Activated naive CD4-positive, alpha-beta T cell treated with anti-CD3 and anti-CD28 coated beads, Interleukin-2, amount 50 U/mL, for 72 hours (primary cell): Measurements from ENCODE around the gene PLAAT3. TPM values are rescaled to one million over a fixed set of nuclear protein-coding genes. Genes with fewer than 3 reads are reported as not detected.
"Not testable (repeated sequence)": the region's sequence is repeated elsewhere in the genome, so short reads cannot be mapped to it uniquely, and the experiment has no call there.

Experiments used
- ATAC-seq, 2 donors: fragments of 150-1000 bp; cut with Tn5 transposase; 2 replicates each; pipeline ENCODE4 v1.10.0; 2021; ENCODE audit warnings: mild to moderate bottlenecking in 2 of 2, moderate library complexity in 2 of 2
- DNase-seq, 2 donors: peaks; one replicate each; pipeline ENCODE4 v3.0.0; 2021 to 2022; ENCODE audit warnings: low spot score in 2 of 2
- H3K27ac Mint-ChIP-seq, 2 donors: one replicate each; pipeline ENCODE4 v1.8.0; 2022; ENCODE audit warnings: mild to moderate bottlenecking in 2 of 2, mixed read lengths in 2 of 2
- H3K36me3 Mint-ChIP-seq, 2 donors: one replicate each; pipeline ENCODE4 v1.8.0; 2022; ENCODE audit warnings: mixed read lengths in 2 of 2
- H3K9me3 Mint-ChIP-seq, 2 donors: one replicate each; pipeline ENCODE4 v1.8.0; 2022; ENCODE audit warnings: mixed read lengths in 2 of 2
- total RNA-seq, 2 donors: library from RNA; stranded (reverse); gene quantifications; one replicate each; pipeline ENCODE4 v1.2.3, GENCODE V29; 2022

The PLAAT3 gene
- total RNA-seq, 2 donors from 2014 or later = 6.3 to 9.4 TPM

DNA sequence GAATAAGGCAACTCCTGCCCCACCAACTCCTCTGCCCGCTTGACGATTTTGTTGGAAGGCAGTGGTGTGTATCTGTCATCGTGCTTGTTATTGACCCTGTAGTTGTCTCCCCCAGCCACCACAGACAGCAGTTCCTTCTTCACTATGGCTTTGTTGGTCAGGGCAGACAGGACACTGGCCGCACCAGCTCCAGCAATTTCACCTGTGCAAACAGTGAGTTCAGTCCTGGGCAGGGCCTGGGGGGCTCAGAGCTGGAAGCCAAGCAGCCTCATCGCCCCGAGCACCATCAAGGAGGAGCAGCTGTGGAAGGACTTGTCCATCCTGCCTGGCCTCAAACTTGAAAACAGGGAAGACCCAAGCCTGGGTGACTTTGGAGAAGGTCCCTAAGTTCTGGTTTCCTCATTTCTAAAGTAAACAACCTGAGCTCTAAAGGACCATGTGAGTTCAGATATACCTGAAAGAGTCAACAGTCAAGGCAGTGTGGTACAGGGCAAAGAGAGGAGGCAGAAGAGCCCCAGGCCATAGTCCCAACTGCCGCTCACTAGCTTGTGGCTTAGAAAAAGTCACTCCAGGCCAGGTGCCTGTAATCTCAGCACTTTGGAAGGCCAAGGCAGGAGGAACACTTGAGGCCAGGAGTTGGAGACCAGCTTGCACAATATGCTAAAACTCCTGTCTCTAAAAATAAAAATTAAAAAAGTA is 55.6 kb downstream of the PLAAT3 start:
- H3K27ac Mint-ChIP-seq = no peak overlapping the region
- DNase-seq = no peak
- no peak for ATAC-seq
- H3K9me3 Mint-ChIP-seq = no peaks in the 10 kb centered on the region
- H3K36me3 Mint-ChIP-seq = no peaks in the 10 kb centered on the region

GRCh38 chr11:63557570-63557969 is 56.7 kb downstream of the PLAAT3 start:
- no peak overlapping the region for H3K27ac Mint-ChIP-seq
- DNase-seq (no peak), ATAC-seq (no peak)
- no peaks in the 10 kb centered on the region for H3K9me3 Mint-ChIP-seq
- H3K36me3 Mint-ChIP-seq = no peaks in the 10 kb centered on the region

- Mint-ChIP-seq H3K27ac (no peak overlapping the region), H3K9me3 (no peaks in the 10 kb centered on the region), H3K36me3 (no peaks in the 10 kb centered on the region)
- ATAC-seq (no peak), DNase-seq (no peak)
Measured at GRCh38 chr11:63556404-63557013, 57.7 kb downstream of the PLAAT3 start.

- no peak for DNase-seq
- no peak for ATAC-seq
- no peaks in the 10 kb centered on the region for H3K36me3 Mint-ChIP-seq
- no peak overlapping the region for H3K27ac Mint-ChIP-seq
- no peaks in the 10 kb centered on the region for H3K9me3 Mint-ChIP-seq
Measured at GRCh38 chr11:63554877-63555223, 59.4 kb downstream of the PLAAT3 start.

GRCh38 chr11:63553759-63554158 is 60.5 kb downstream of the PLAAT3 start:
- peak; percentile 88 to 94 for ATAC-seq
- peak in 1 of 2 donors; percentile 47 for DNase-seq
- Mint-ChIP-seq H3K9me3 (no peaks in the 10 kb centered on the region), H3K27ac (peak overlapping the region; percentile 85 to 96), H3K36me3 (no peaks in the 10 kb centered on the region)

GRCh38 chr11:63552921-63553320 is 61.3 kb downstream of the PLAAT3 start:
- Mint-ChIP-seq H3K9me3 (no peaks in the 10 kb centered on the region), H3K27ac (peak overlapping the region; percentile 85 to 90), H3K36me3 (no peaks in the 10 kb centered on the region)
- no peak for DNase-seq
- no peak for ATAC-seq

- peak overlapping the region in 1 of 2 donors; percentile 46 for H3K27ac Mint-ChIP-seq
- no peak for ATAC-seq
- H3K36me3 Mint-ChIP-seq = peaks cover 3 to 4% of the 10 kb centered on the region in 2 donors
- H3K9me3 Mint-ChIP-seq = no peaks in the 10 kb centered on the region
- no peak for DNase-seq
Measured at GRCh38 chr11:63551889-63552266, 62.4 kb downstream of the PLAAT3 start.

DNA sequence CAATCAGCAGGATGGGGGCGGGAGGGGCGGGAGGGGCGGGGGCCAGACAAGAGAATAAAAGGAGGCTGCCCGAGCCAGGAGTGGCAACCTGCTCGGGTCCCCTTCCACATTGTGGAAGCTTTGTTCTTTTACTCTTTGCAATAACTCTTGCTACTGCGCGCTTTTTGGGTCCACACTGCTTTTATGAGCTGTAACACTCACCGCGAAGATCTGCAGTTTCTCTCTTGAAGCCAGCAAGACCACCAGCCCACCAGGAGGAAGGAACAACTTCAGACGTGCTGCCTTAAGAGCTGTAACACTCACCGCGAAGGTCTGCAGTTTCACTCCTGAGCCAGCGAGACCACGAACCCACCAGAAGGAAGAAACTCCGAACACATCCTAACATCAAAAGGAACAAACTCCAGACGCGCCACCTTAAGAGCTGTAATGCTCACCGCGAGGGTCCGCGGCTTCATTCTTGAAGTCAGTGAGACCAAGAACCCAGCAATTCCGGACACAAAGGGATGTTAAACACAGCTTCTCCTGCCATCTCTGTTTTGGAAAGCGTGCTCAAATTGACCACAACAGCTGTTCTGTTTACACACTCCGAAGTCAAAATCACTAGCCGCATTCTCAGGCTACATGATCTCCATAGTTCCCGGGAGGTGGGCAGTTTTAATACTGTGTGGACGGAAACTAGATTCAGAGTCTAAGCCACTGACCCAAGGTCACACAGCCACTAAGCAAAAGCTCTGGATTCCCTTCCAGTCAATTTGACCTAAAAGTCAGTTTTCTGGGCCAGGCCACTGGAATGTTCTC is 62.9 kb downstream of the PLAAT3 start:
- DNase-seq (no peak), ATAC-seq (no peak)
- H3K27ac Mint-ChIP-seq = peak overlapping the region; percentile 46 to 79
- H3K36me3 Mint-ChIP-seq = peaks cover 9% of the 10 kb centered on the region in 2 donors
- H3K9me3 Mint-ChIP-seq = no peaks in the 10 kb centered on the region

DNA sequence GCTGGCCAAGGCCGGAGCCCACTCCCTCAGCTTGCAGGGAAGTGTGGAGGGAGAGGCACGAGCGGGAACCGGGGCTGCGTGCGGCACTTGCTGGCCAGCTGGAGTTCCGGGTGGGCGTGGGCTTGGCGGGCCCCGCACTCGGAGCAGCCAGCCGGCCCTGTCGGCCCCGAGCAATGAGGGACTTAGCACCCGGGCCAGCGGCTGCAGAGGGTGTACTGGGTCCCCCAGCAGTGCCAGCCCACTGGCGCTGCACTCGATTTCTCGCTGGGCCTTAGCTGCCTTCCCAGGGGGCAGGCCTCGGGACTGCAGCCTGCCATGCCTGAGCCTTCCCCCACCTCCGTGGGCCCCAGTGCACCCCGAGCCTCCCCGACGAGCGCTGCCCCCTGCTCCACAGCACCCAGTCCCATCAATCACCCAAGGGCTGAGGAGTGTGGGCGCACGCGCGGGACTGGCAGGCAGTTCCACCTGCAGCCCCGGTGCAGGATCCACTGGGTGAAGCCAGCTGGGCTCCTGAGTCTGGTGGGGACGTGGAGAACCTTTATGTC is 64.0 kb downstream of the PLAAT3 start:
- not testable (repeated sequence) for H3K36me3 Mint-ChIP-seq, DNase-seq, H3K27ac Mint-ChIP-seq, ATAC-seq, H3K9me3 Mint-ChIP-seq

DNA sequence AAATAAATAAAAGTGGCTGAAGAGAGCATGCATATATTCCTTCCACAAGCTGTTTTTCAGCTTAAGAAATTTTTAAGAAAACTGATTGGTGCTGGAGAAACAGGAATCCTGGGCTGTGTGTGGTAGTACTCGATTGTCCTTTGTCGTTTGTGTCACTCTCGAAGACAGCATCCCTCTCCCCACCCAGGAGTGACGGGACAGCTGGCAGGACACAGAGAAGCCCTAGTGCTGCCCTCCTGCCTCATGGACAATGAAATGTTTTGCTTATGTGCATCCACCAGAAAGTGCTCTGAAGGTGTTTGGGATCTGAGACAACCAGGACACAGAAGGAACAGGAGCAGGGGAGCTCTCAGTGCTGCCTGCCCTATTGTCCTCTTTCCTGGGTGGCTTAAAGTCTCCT is 64.8 kb downstream of the PLAAT3 start:
- H3K27ac Mint-ChIP-seq = no peak overlapping the region
- no peaks in the 10 kb centered on the region for H3K9me3 Mint-ChIP-seq
- H3K36me3 Mint-ChIP-seq = peaks cover 9% of the 10 kb centered on the region in 2 donors
- DNase-seq = no peak
- no peak for ATAC-seq

DNA sequence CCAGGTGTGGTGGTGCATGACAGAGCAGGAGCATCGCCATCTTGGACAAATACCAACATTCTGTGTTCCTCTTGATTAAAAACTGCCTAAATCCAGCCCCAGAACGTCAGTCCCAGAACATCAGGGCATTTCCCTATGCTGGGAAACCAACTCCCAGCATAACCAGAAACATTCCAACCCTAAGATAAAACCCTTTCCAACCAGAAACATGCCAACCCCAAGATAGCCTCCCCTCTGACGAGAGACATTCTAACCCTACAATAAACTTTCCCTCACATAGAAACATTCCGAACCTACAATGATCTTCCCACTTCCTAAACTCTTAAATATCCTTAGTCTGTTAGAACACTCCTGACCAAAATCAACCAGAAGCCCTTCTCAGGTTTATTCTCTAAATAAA is 66.1 kb downstream of the PLAAT3 start:
- peaks cover 9% of the 10 kb centered on the region in 2 donors for H3K36me3 Mint-ChIP-seq
- DNase-seq (no peak), ATAC-seq (no peak)
- no peaks in the 10 kb centered on the region for H3K9me3 Mint-ChIP-seq
- H3K27ac Mint-ChIP-seq = no peak overlapping the region

GRCh38 chr11:63547061-63547460 is 67.2 kb downstream of the PLAAT3 start:
- Mint-ChIP-seq H3K9me3 (no peaks in the 10 kb centered on the region), H3K27ac (peak overlapping the region; percentile 47 to 63), H3K36me3 (peaks cover 9% of the 10 kb centered on the region in 2 donors)
- DNase-seq (no peak), ATAC-seq (no peak)

GRCh38 chr11:63543711-63544110 is 70.5 kb downstream of the PLAAT3 start:
- H3K27ac Mint-ChIP-seq = no peak overlapping the region
- H3K36me3 Mint-ChIP-seq = peaks cover 9% of the 10 kb centered on the region in 2 donors
- H3K9me3 Mint-ChIP-seq = no peaks in the 10 kb centered on the region
- ATAC-seq (no peak), DNase-seq (no peak)

GRCh38 chr11:63542506-63542905 is 71.7 kb downstream of the PLAAT3 start:
- H3K36me3 Mint-ChIP-seq, ATAC-seq, H3K27ac Mint-ChIP-seq, H3K9me3 Mint-ChIP-seq, DNase-seq: not testable (repeated sequence)

DNA sequence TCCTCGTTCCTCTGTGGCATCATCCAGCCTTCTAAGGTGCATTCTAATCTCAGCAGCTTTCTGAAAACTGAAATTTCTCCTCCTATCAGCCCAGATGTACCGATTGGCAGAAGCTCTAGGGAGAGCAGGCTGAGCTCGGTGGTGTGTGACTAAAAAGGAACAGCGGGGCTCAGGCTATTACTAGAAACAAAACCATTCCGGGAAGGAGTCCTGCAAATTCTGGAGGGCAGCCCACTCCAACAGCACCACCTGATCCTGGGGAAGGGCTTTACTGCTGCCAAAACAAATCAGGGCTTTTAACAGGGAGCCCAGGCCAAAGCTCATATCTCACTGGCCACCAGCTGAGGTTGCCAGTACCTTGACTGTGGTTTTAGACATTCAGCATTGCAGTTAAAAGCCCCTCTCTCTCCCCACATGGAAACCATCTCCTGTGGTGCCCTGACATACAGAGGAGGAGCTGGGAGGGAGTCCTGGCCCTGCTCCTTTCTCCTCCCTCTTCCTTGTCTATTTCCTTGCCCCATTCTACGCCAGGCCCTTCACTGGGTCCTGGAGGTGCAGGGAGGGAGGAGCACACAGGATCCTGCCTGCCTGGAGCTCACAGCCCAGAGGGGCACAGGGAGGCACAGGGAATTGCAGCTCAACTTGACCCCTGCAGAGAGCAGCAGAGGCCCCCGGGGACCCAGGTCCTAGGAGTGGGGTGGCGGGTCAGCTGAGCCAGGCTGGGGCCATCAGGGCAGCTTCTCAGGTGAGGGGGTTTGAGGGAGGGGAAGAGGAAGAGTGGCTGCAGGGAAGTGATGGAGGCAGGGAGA is 76.7 kb downstream of the PLAAT3 start:
- H3K36me3 Mint-ChIP-seq = no peaks in the 10 kb centered on the region
- no peaks in the 10 kb centered on the region for H3K9me3 Mint-ChIP-seq
- ATAC-seq (peak; percentile 56 to 61), DNase-seq (no peak)
- peak overlapping the region; percentile 92 to 98 for H3K27ac Mint-ChIP-seq

DNA sequence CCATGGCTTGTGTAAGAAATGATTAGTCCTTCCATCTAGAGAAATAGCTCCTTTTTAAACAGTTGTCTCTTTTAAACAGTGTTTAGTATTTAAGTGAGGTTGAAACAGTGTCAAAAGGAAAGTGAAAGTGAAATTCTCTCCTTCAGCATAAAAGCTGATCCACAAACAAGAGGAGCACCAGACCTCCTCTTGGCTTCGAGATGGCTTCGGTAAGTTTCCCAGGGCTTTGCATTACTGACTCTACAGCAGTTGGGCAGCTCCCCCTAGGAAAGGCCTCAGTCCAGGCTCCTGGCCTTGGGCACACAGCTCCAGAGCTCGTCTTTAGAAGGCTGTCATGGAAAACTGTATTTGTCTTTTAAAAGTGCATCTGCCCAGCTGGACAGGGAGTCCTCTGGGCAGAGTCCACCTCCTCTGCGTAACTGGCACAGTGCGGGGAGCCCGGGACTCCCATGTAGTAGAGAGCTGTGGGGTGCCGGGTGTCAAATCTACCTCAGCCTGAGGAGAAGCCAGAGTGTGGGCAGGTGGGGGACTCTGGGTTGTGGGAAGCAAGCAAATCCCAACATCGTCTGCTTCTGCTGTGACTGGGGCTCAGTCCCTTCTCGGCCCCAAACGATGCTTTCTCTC is 77.5 kb downstream of the PLAAT3 start, which contains the start of gene PLAAT4:
Gene PLAAT4 (plus strand): TSS at position 140 of the 624 bp plus-strand sequence. CDS start 61 bp downstream, at position 201.
- DNase-seq (no peak), ATAC-seq (peak; percentile 43 to 62)
- no peaks in the 10 kb centered on the region for H3K9me3 Mint-ChIP-seq
- peak within 1 kb of the TSS; percentile 92 to 98 for H3K27ac Mint-ChIP-seq
- H3K36me3 Mint-ChIP-seq = no peaks in the 10 kb centered on the region
